ENCODE measurements around the gene TARP.
"Not testable (repeated sequence)": the region's sequence is repeated elsewhere in the genome, so short reads cannot be mapped to it uniquely, and the experiment has no call there.

TARP gene

GRCh38 chr7:38262026-38262425 is 11.4 kb downstream of the TARP start:
- DNase-seq (ENCODE audit: low spot score) = not testable (repeated sequence)

GRCh38 chr7:38261601-38262000 is 11.8 kb downstream of the TARP start:
- not testable (repeated sequence) for DNase-seq (ENCODE audit: low spot score)

- DNase-seq (ENCODE audit: low spot score) = not testable (repeated sequence)
Measured at GRCh38 chr7:38259157-38259556, 14.3 kb downstream of the TARP start.

- no peak for DNase-seq (ENCODE audit: low spot score)
Measured at GRCh38 chr7:38257350-38257677, 16.1 kb downstream of the TARP start.

GRCh38 chr7:38249849-38250248 is 23.6 kb downstream of the TARP start:
- DNase-seq (ENCODE audit: low spot score) = not testable (repeated sequence)

- DNase-seq (ENCODE audit: low spot score) = no peak
Measured at GRCh38 chr7:38248069-38248567, 25.3 kb downstream of the TARP start.

GRCh38 chr7:38245409-38245977 is 27.9 kb downstream of the TARP start:
- DNase-seq (ENCODE audit: low spot score) = no peak

- no peak for DNase-seq (ENCODE audit: low spot score)
Measured at GRCh38 chr7:38244516-38244915, 28.9 kb downstream of the TARP start.

GRCh38 chr7:38243345-38243744 is 30.1 kb downstream of the TARP start:
- not testable (repeated sequence) for DNase-seq (ENCODE audit: low spot score)

GRCh38 chr7:38242814-38243213 is 30.6 kb downstream of the TARP start:
- DNase-seq (ENCODE audit: low spot score) = no peak

GRCh38 chr7:38241071-38241470 is 32.4 kb downstream of the TARP start:
- DNase-seq (ENCODE audit: low spot score) = no peak

- DNase-seq (ENCODE audit: low spot score) = not testable (repeated sequence)
Measured at GRCh38 chr7:38239129-38239528, 34.3 kb downstream of the TARP start.

GRCh38 chr7:38235606-38236005 is 37.8 kb downstream of the TARP start:
- DNase-seq (ENCODE audit: low spot score) = no peak

GRCh38 chr7:38234759-38235158 is 38.7 kb downstream of the TARP start:
- not testable (repeated sequence) for DNase-seq (ENCODE audit: low spot score)

- DNase-seq (ENCODE audit: low spot score) = no peak
Measured at GRCh38 chr7:38232502-38233366, 40.7 kb downstream of the TARP start.

- DNase-seq (ENCODE audit: low spot score) = no peak
Measured at GRCh38 chr7:38229884-38230642, 43.4 kb downstream of the TARP start.

- peak; percentile 76 for DNase-seq (ENCODE audit: low spot score)
Measured at GRCh38 chr7:38229386-38229785, 44.0 kb downstream of the TARP start.

GRCh38 chr7:38224392-38224791 is 49.0 kb downstream of the TARP start:
- DNase-seq (ENCODE audit: low spot score) = no peak

GRCh38 chr7:38223306-38223705 is 50.1 kb downstream of the TARP start:
- no peak for DNase-seq (ENCODE audit: low spot score)

GRCh38 chr7:38222481-38223096 is 50.8 kb downstream of the TARP start:
- peak; percentile 52 for DNase-seq (ENCODE audit: low spot score)

- no peak for DNase-seq (ENCODE audit: low spot score)
Measured at GRCh38 chr7:38220452-38220851, 53.0 kb downstream of the TARP start.

- DNase-seq (ENCODE audit: low spot score) = no peak
Measured at GRCh38 chr7:38217672-38218071, 55.8 kb downstream of the TARP start.
